Urinary bladder (tissue), 4 donors: ENCODE data around the gene RALGPS1. TPM values are rescaled to one million over a fixed set of nuclear protein-coding genes. Genes with fewer than 3 reads are reported as not detected.

Source experiments
- DNase-seq: peaks from one replicate; pipeline ENCODE4 v3.0.0-alpha.2; 2015; ENCODE audit errors: extremely low spot score
- H3K27ac ChIP-seq: one replicate; pipeline ENCODE4 v1.5.1; 2013; ENCODE audit warnings: low read depth, mild to moderate bottlenecking, moderate library complexity
- H3K36me3 ChIP-seq: one replicate; pipeline ENCODE4 v1.6.1; 2013; ENCODE audit warnings: mild to moderate bottlenecking, moderate library complexity; ENCODE audit not compliant: insufficient read depth
- H3K4me1 ChIP-seq: one replicate; pipeline ENCODE4 v1.6.1; 2013; ENCODE audit warnings: mild to moderate bottlenecking, moderate library complexity; ENCODE audit not compliant: insufficient read depth
- H3K4me3 ChIP-seq: one replicate; pipeline ENCODE4 v1.5.1; 2013; ENCODE audit warnings: low read depth, low read length
- WGBS: extraction: QIAGEN DNeasy Blood & Tissue Kit; methylation state at CpG from one replicate; pipeline ENCODE4 v1.1.7; 2013; 5-methylcytosine and 5-hydroxymethylcytosine counted together
- polyA plus RNA-seq: library from polyadenylated mRNA; stranded (reverse); fragments of 200-250 nt; gene quantifications from one replicate; pipeline ENCODE4 v1.2.3, GENCODE V29; 2013
- total RNA-seq: library from RNA; depleted of rRNA; stranded (reverse); fragments of >200 nt; gene quantifications from one replicate; pipeline ENCODE4 v1.2.3, GENCODE V29; 2014
- donor health status: healthy with polysubstance abuse.
- donor health status: healthy.

RALGPS1 gene
- total and polyA plus RNA-seq, 2 donors = 8.9 to 21.8 TPM

DNA sequence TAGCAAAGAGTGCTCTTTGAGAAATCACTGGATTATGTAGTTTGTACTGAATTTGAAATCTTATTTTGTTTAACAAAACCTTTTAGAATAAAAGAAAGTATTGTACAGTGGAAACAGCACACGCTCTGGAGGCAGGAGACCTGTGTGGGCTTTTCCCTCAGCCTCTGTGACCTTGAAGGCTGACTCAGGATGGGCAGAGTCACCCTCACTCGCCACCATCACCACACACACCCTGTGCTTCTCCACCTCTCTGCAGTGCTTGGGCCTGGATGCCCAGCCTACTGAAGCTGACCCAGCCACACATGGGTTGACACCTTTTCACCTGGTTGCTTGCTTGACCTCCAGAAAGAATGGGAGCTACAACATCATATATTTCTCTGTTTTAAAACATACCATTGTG is 188.2 kb downstream of the RALGPS1 start:
- H3K4me1 ChIP-seq = no peaks in the 10 kb centered on the region
- WGBS = 89% methylated on average over 2 of the region's 2 CpGs
- no peaks in the 10 kb centered on the region for H3K36me3 ChIP-seq
- no peak for DNase-seq
- H3K4me3 ChIP-seq = no peak overlapping the region
- H3K27ac ChIP-seq = no peak overlapping the region

DNA sequence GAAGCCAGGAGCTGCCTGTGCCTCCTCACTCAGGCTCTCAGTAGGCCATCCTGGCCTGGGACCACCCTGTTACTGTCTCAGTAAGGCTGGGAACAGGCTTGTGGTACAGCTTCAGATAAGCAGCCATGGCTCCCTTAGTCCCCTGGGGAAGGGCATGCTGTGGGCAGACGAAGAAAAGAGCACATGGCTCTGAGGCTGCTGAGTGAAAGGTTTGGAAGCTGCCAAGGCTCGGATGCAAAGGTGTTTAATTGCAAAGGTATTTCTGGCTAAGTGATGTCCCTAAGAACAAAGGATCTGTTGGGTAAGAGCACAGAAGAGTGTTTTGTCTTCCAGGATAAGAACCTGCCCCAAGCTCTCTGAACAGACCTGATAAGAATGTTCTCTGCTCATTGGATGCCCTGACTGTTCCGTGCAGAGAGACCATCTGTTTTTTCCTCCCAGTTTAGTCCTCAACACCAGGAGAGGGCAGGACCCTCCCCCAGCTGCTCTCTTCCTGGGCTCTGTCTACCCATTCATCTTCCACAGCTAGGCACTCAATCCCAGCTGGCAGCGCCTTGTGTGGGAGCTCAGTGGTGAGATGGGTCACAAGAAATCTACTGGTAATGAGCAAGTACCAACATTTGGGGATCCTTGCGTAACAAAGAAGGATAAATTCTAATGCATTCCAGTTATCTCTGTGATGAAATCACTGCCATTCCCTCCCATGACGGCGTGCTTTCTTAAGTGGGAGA is 190.2 kb downstream of the RALGPS1 start:
- no peak overlapping the region for H3K4me3 ChIP-seq
- WGBS = 91% methylated on average over 7 of the region's 7 CpGs
- no peaks in the 10 kb centered on the region for H3K4me1 ChIP-seq
- no peak overlapping the region for H3K27ac ChIP-seq
- H3K36me3 ChIP-seq = no peaks in the 10 kb centered on the region
- no peak for DNase-seq

DNA sequence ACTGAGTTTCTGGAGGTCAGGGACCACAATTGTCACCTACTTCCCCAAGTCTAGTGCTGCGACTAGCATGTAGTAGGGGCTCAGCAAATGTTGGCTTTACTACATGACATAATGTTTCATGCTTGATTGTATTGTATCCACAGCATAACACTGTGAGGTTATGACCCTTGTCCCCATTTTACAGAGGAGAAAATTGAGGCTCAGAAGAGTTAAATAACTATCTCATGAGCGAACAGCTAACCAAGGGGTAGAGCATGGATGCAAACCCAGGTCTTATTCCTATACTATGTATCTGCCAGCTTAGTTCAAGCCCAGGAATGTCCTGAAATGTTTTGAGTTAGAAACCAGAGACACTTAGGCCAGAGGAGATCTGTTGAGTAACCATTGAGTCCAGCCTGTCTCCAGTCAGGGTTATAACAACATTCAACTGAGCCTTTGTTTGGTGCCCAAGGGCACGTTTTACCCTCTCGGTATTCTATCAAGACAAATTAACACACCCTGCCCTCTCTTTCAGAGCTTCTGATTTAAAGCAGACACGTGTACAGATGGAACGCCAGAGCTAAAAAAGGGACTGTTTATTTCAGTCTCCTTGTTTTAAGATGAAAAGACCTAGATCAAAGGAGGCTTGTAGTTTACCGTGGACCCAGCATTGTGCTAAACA is 191.4 kb downstream of the RALGPS1 start:
- H3K4me3 ChIP-seq = no peak overlapping the region
- no peaks in the 10 kb centered on the region for H3K36me3 ChIP-seq
- WGBS = 69% methylated on average over 7 of the region's 7 CpGs
- no peak overlapping the region for H3K27ac ChIP-seq
- DNase-seq = no peak
- H3K4me1 ChIP-seq = no peaks in the 10 kb centered on the region

DNA sequence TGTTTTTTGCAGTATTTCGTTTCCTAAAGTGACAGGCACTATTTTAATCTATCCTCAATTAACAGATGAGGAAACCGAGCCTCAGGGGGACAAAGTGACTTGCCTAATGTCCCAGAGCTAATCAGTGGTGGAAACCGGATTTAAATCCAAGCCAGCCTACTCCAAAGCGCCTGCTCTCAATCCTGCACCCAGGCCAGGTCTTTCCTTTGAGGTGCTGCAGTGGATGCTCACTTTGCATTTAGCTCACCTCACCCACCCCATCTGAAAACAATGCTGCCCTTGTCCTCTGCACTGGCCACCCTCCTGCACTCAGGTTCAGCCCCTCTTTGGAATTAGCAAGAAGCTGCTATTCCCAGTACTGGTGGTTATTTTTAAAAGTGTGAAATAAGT is 191.9 kb downstream of the RALGPS1 start:
- Histone ChIP-seq H3K4me3 (no peak overlapping the region), H3K36me3 (no peaks in the 10 kb centered on the region), H3K4me1 (no peaks in the 10 kb centered on the region), H3K27ac (no peak overlapping the region)
- no peak for DNase-seq
- WGBS = 83% methylated on average over 4 of the region's 4 CpGs

DNA sequence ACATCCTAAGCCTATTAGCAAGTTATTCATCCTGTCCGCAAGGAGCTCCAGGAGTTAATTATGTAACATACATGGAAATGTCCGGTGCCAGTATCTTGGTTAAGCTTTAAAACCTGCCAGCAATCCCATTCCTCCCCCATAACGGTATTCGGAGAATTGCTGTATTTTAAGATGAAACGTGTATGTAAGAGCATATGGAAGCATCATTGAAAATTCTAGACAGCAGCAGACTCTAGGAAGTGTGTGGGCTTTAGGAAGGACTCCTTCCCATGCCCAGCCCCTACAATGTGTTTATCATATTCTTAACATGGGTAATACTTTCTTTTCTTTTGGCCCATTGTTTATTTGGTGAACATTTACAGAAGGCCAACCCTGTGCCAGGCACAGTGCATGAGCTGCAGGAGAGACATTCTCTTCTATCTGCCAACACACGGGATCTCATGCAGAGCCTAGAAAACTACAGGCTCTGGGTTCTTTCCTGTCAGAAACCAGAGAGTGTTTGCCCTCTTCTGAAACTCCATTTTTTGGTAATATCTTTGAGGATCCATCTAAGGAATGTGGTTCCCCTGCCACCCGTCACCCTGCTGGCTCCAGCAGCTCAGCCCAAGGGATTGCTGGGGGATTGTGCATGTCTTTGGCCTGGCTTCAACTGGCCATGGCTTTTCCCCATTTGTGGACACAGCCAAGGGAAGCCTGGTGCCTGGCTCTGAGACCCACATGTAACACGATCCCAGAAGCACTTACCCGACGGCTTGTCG is 192.8 kb downstream of the RALGPS1 start:
- Histone ChIP-seq H3K27ac (no peak overlapping the region), H3K4me3 (no peak overlapping the region), H3K4me1 (no peaks in the 10 kb centered on the region), H3K36me3 (no peaks in the 10 kb centered on the region)
- 69% methylated on average over 11 of the region's 11 CpGs for WGBS
- DNase-seq = no peak

DNA sequence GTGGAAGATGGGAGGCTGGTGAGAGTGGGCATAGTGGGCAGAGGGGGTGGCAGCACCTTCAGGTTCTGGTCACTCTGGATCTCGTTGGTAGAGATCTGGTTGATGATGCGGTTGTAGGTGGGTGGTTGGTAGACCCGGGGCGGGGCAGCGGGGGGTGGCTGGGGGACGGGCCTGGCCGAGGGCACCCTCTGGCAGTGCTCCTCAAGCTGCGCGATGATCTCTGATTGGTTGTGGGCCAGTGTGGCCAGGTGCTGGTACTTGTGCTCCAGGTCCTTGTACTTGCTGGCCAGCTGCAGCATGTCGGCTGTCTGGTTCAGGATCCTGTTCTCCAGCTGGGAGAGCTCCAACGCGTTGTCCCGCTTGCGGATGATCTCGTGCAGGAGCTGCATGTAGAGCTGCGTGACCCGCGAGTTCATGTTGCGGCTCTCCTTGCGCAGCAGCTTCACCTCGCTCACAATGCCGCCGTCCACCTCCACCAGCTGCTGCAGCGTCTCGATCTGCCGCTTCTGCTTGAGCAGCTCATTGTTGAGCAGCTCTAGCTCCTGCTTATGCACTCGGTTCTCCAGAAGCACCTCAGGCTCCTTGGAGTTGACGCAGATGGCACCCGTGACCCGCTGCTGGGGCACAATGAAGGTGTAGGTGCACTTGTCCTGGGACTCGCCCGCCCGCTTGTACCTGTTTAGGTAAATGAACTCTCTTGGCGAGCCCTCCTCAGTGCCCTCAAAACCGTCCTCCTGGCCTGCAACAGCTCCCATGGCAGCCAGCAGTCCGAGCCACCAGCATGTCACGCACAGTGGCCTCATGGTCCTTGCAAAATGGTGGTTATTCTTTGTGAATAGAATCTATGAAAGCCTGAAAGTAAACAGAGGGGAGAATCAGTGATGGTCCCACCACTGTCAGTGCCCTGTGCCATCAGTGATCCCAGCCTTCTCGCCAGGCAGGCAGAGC is 193.6 kb downstream of the RALGPS1 start:
- no peak for DNase-seq
- no peak overlapping the region for H3K27ac ChIP-seq
- WGBS = 86% methylated on average over 38 of the region's 38 CpGs
- H3K4me1 ChIP-seq = no peaks in the 10 kb centered on the region
- no peak overlapping the region for H3K4me3 ChIP-seq
- H3K36me3 ChIP-seq = no peaks in the 10 kb centered on the region

DNA sequence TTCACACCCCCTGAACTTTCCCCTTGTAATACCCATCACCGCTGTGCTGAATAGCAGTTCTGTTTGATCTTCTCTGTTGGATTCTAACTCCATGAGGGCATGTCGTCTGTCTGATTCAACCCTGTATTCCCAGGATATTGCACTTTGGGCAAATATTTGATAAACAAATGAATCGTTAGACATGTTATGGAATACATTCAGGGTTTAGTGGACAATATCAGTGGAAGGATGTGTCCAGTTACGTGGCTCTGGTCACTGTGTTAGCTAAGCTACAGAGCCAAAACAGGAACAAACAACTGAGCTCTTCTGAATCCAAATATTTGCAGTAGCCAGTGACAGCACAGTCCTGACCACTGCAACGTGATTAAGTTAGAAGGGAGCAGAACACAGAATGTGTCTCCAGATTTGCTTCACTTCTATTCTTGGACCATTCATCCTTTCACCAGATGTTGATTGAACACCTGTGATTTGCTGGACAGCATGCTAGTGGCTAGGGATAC is 194.7 kb downstream of the RALGPS1 start:
- DNase-seq = no peak
- 55% methylated on average over 5 of the region's 5 CpGs for WGBS
- H3K4me3 ChIP-seq = no peak overlapping the region
- no peaks in the 10 kb centered on the region for H3K36me3 ChIP-seq
- no peak overlapping the region for H3K27ac ChIP-seq
- H3K4me1 ChIP-seq = no peaks in the 10 kb centered on the region

DNA sequence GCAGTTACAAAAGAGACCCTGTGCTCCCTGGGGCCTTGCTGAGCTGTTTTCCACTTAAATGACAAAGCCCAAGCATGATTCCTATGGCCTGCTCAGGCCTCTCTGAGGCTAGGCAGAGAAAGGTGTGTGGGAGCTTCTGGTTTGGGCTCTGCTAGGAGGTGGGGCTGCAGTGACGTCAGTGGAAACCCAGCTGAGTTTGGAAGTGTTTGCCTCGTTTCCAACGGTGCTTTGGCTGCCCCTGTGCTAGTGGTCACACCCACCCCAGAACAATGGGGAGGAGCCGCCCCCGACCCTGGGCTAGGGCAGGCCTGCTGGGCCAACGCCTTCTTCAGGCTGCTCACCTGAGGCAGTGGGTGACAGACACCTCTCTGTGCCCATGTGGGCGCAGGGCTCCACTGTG is 197.5 kb downstream of the RALGPS1 start:
- Histone ChIP-seq H3K36me3 (no peaks in the 10 kb centered on the region), H3K4me1 (no peaks in the 10 kb centered on the region), H3K27ac (no peak overlapping the region), H3K4me3 (no peak overlapping the region)
- no peak for DNase-seq
- 47% methylated on average over 7 of the region's 7 CpGs for WGBS

DNA sequence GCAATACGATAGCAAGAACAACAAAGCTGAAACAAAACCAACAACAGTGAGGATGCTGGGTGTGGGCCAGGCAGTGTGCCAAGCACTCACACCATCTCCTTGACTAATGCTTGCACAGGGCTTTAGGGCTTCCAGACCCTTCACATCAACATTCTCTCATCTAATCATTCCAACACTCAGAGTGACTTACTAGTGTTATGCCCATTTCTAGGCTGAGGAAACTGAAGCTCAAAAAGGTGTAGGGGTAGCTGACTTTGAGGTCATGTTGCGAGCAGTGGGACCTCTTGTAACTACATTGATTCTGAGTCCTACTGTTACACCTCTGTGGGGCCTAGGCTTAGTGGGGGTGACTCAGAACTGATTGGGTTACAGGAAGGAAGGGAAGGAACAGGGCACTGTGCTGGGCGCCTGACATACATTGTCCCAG is 198.2 kb downstream of the RALGPS1 start:
- Histone ChIP-seq H3K36me3 (no peaks in the 10 kb centered on the region), H3K4me3 (no peak overlapping the region), H3K27ac (no peak overlapping the region), H3K4me1 (no peaks in the 10 kb centered on the region)
- DNase-seq = no peak
- 87% methylated on average over 3 of the region's 3 CpGs for whole genome bisulfite sequencing

DNA sequence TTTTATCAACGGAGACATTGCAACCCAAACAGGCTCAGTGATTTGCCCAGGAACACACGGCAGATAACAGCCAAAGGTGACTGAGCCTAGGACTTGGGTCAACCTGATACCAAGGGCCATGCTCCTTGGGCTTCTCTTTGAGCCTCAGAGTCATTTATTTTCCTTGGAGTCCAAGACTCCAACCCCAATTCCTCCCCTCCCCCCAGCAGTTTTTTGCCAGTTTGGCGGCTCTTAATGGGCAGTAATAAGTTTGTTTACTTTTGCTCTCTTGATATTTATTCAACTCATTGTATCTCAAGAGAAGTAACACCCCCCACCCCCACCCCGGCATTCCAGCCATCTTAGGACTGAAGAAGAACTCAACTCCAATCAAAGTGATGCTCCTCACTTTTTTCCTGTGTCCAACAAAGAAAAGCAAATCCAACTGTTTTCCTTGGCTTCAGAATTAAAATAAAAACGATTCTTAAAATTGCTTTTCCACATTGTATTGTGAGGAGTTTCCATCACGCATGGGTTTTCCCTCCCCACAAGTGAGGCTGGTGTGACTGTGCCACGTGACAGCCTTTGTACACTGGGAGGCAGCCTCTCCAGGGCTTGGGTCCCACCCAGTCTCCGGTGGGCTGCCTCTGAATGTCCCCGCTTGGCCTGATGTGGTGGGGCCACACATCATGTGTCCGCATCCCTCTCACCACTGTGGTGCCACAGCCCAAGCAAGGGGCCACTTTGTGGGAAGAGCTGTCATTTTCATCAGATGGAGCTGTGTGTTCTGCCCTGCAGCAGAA is 198.8 kb downstream of the RALGPS1 start:
- Histone ChIP-seq H3K27ac (no peak overlapping the region), H3K4me3 (no peak overlapping the region), H3K4me1 (no peaks in the 10 kb centered on the region), H3K36me3 (no peaks in the 10 kb centered on the region)
- WGBS = 83% methylated on average over 10 of the region's 10 CpGs
- no peak for DNase-seq

DNA sequence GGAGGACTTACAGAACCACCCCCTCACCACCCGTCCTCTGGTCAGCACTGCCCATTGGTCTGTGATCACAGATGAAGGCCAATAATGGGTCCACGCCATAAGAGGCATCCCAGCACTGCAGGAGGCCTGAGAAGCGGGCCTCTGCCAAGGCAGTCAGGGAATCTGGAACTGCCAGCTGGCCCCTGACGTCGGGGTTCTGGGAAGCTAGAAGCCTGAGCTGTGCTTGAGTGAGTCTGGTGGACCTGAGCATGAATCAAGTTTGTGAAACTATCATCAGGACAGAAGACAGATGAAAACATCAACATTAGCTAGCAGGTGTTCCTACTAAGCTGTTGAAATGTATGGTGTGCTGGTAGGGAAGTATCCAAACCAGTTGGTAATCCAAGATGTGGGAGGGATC is 200.0 kb downstream of the RALGPS1 start:
- WGBS = 80% methylated on average over 5 of the region's 5 CpGs
- no peak overlapping the region for H3K27ac ChIP-seq
- H3K4me1 ChIP-seq = no peaks in the 10 kb centered on the region
- DNase-seq = no peak
- no peak overlapping the region for H3K4me3 ChIP-seq
- no peaks in the 10 kb centered on the region for H3K36me3 ChIP-seq

DNA sequence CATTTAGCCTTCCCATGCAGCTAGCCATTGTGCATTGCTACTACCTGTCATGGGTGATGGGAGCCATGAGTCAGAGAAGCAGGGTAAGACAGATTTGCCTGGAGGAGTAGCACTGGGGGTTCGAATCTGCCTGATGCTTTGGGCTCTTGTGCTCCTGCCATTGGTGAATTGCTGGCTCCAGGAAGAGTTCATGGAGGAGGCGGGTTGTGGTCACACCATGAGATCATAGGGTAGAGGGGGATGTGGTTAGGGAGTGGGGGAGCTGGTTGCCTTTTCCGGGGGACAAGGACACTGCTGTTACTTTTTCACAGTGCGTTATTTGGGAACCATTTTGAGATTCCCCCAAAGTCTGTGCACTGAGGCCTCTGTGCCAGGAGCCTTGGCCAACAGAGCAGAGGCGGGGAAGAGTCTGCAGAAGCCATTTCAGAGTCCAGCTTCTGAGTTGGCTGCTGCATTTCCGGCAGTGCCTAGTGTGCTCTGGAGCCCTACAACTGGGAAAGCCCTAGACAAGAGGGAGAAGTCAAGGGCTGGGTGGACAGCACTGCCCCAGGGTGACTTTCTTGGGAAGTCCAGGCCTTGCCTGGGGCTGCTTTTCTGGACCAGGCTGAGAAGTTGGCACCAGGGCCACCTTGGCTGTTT is 201.6 kb downstream of the RALGPS1 start:
- H3K4me3 ChIP-seq = no peak overlapping the region
- WGBS = 86% methylated on average over 6 of the region's 6 CpGs
- no peaks in the 10 kb centered on the region for H3K4me1 ChIP-seq
- no peaks in the 10 kb centered on the region for H3K36me3 ChIP-seq
- H3K27ac ChIP-seq = no peak overlapping the region
- DNase-seq = no peak
